Activated T-cell treated with anti-CD3 and anti-CD28 coated beads, Interleukin-2, amount 50 U/mL, for 24 hours (primary cell): ENCODE data around the gene TMEM121B.
A peak's percentile ranks its signal among the peaks of the same experiment; 100 is the strongest.

Source experiments
- DNase-seq: peaks from one replicate; pipeline ENCODE4 v3.0.0-alpha.2; 2020
- H3K27ac Mint-ChIP-seq: 2 replicates; pipeline ENCODE4 v1.8.0; 2020; ENCODE audit warnings: mild to moderate bottlenecking, mixed read lengths
- H3K27me3 Mint-ChIP-seq: 2 replicates; pipeline ENCODE4 v1.8.0; 2020; ENCODE audit warnings: mixed read lengths
- H3K36me3 Mint-ChIP-seq: 2 replicates; pipeline ENCODE4 v1.8.0; 2020; ENCODE audit warnings: low read depth, mixed read lengths
- H3K4me1 Mint-ChIP-seq: 2 replicates; pipeline ENCODE4 v1.8.0; 2020; ENCODE audit warnings: low read depth, mixed read lengths
- H3K4me3 Mint-ChIP-seq: 2 replicates; pipeline ENCODE4 v1.8.0; 2020; ENCODE audit warnings: mild to moderate bottlenecking, moderate library complexity, mixed read lengths
- H3K9me3 Mint-ChIP-seq: 2 replicates; pipeline ENCODE4 v1.8.0; 2020; ENCODE audit warnings: mixed read lengths

The TMEM121B gene

GRCh38 chr22:17110791-17111550 is 10.2 kb downstream of the TMEM121B start:
- H3K4me1 Mint-ChIP-seq = peaks cover 42% of the 10 kb centered on the region

GRCh38 chr22:17109976-17110375 is 11.2 kb downstream of the TMEM121B start:
- Mint-ChIP-seq H3K36me3 (peaks cover 59% of the 10 kb centered on the region), H3K9me3 (no peaks in the 10 kb centered on the region), H3K27me3 (no peaks in the 10 kb centered on the region), H3K4me3 (no peak overlapping the region), H3K27ac (no peak overlapping the region), H3K4me1 (peaks cover 41% of the 10 kb centered on the region)
- no peak for DNase-seq

More at GRCh38 chr22:17110791-17111550, 10.2 kb downstream of the TMEM121B start:
- Mint-ChIP-seq H3K9me3 (no peaks in the 10 kb centered on the region), H3K27me3 (no peaks in the 10 kb centered on the region), H3K27ac (no peak overlapping the region), H3K4me3 (no peak overlapping the region), H3K36me3 (peaks cover 49% of the 10 kb centered on the region)
- no peak for DNase-seq

GRCh38 chr22:17109113-17109865 is 11.9 kb downstream of the TMEM121B start:
- peaks cover 65% of the 10 kb centered on the region for H3K36me3 Mint-ChIP-seq
- H3K9me3 Mint-ChIP-seq = no peaks in the 10 kb centered on the region
- no peak overlapping the region for H3K27ac Mint-ChIP-seq
- H3K4me3 Mint-ChIP-seq = no peak overlapping the region
- no peaks in the 10 kb centered on the region for H3K27me3 Mint-ChIP-seq
- no peak for DNase-seq
- peaks cover 40% of the 10 kb centered on the region for H3K4me1 Mint-ChIP-seq

GRCh38 chr22:17108256-17109112 is 12.7 kb downstream of the TMEM121B start:
- Mint-ChIP-seq H3K27ac (no peak overlapping the region), H3K4me1 (peaks cover 35% of the 10 kb centered on the region), H3K27me3 (no peaks in the 10 kb centered on the region), H3K36me3 (peaks cover 66% of the 10 kb centered on the region), H3K4me3 (no peak overlapping the region), H3K9me3 (no peaks in the 10 kb centered on the region)
- DNase-seq = no peak

GRCh38 chr22:17107547-17107810 is 13.7 kb downstream of the TMEM121B start:
- H3K27me3 Mint-ChIP-seq = no peaks in the 10 kb centered on the region
- DNase-seq = no peak
- H3K36me3 Mint-ChIP-seq = peaks cover 74% of the 10 kb centered on the region
- no peak overlapping the region for H3K4me3 Mint-ChIP-seq
- H3K4me1 Mint-ChIP-seq = peaks cover 39% of the 10 kb centered on the region
- no peak overlapping the region for H3K27ac Mint-ChIP-seq
- H3K9me3 Mint-ChIP-seq = no peaks in the 10 kb centered on the region

GRCh38 chr22:17106785-17107546 is 14.2 kb downstream of the TMEM121B start:
- Mint-ChIP-seq H3K4me1 (peaks cover 43% of the 10 kb centered on the region), H3K4me3 (peak overlapping the region; percentile 24), H3K36me3 (peaks cover 79% of the 10 kb centered on the region), H3K27me3 (no peaks in the 10 kb centered on the region), H3K9me3 (no peaks in the 10 kb centered on the region), H3K27ac (peak overlapping the region; percentile 85)
- DNase-seq = peak; percentile 60

- Mint-ChIP-seq H3K4me3 (peak overlapping the region; percentile 24), H3K27me3 (no peaks in the 10 kb centered on the region), H3K4me1 (peaks cover 50% of the 10 kb centered on the region), H3K36me3 (peaks cover 84% of the 10 kb centered on the region), H3K9me3 (no peaks in the 10 kb centered on the region), H3K27ac (peak overlapping the region; percentile 85)
- no peak for DNase-seq
Measured at GRCh38 chr22:17106161-17106784, 14.9 kb downstream of the TMEM121B start.

GRCh38 chr22:17105143-17106129 is 15.7 kb downstream of the TMEM121B start:
- peaks cover 84% of the 10 kb centered on the region for H3K36me3 Mint-ChIP-seq
- H3K4me1 Mint-ChIP-seq = peaks cover 58% of the 10 kb centered on the region
- no peaks in the 10 kb centered on the region for H3K9me3 Mint-ChIP-seq
- no peak overlapping the region for H3K4me3 Mint-ChIP-seq
- no peak overlapping the region for H3K27ac Mint-ChIP-seq
- DNase-seq = no peak
- H3K27me3 Mint-ChIP-seq = no peaks in the 10 kb centered on the region

GRCh38 chr22:17104336-17104935 is 16.7 kb downstream of the TMEM121B start:
- no peak for DNase-seq
- Mint-ChIP-seq H3K36me3 (peaks cover 84% of the 10 kb centered on the region), H3K9me3 (no peaks in the 10 kb centered on the region), H3K27me3 (no peaks in the 10 kb centered on the region), H3K27ac (no peak overlapping the region), H3K4me3 (no peak overlapping the region), H3K4me1 (peaks cover 67% of the 10 kb centered on the region)

GRCh38 chr22:17103351-17103750 is 17.8 kb downstream of the TMEM121B start:
- DNase-seq = no peak
- Mint-ChIP-seq H3K9me3 (no peaks in the 10 kb centered on the region), H3K4me1 (peaks cover 78% of the 10 kb centered on the region), H3K27ac (no peak overlapping the region), H3K4me3 (no peak overlapping the region), H3K36me3 (peaks cover 90% of the 10 kb centered on the region), H3K27me3 (no peaks in the 10 kb centered on the region)

GRCh38 chr22:17102297-17102667 is 18.9 kb downstream of the TMEM121B start:
- no peak for DNase-seq
- Mint-ChIP-seq H3K9me3 (no peaks in the 10 kb centered on the region), H3K27ac (peak overlapping the region; percentile 82), H3K4me1 (peaks cover 83% of the 10 kb centered on the region), H3K36me3 (peaks cover 90% of the 10 kb centered on the region), H3K27me3 (no peaks in the 10 kb centered on the region), H3K4me3 (no peak overlapping the region)

- Mint-ChIP-seq H3K27ac (peak overlapping the region; percentile 82), H3K9me3 (no peaks in the 10 kb centered on the region), H3K4me1 (peaks cover 83% of the 10 kb centered on the region), H3K4me3 (no peak overlapping the region), H3K36me3 (peaks cover 88% of the 10 kb centered on the region), H3K27me3 (no peaks in the 10 kb centered on the region)
- no peak for DNase-seq
Measured at GRCh38 chr22:17101475-17102296, 19.5 kb downstream of the TMEM121B start.
